ENCODE results near the gene AFF2.

The AFF2 gene

DNA sequence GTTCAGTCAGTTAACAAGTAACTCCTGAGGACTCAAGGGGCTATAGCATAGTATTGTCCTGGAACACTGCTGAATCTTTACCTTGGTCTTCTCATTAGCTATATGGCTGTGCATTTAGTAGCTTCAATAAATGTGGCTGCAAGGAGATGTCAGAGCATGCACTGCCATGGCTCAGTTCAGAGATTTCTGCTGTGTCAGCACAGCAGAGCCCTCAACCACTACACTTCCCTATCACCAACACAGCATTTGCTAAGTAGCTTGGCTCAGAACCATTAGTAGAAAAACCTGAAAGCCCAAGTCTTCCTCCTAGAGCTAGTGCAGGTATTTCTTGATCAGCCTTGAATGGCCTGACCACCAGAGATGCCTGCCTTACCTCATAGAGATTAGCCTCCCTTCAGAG is 538.6 kb downstream of the AFF2 start:
- H3K9ac ChIP-seq (ENCODE audit: low read depth, low read length), result no peak overlapping the region
- no peak overlapping the region for H3K27ac ChIP-seq (ENCODE audit: low read depth, low read length)
- H3K9me3 ChIP-seq (ENCODE audit: control insufficient read depth, insufficient read depth, low read length), result peaks cover 11% of the 10 kb centered on the region; the same call in 1 of the 2 replicates
- no peaks in the 10 kb centered on the region for H3K27me3 ChIP-seq (ENCODE audit: control insufficient read depth, insufficient read depth, low read length)
- H3K4me3 ChIP-seq (ENCODE audit: low read depth, low read length), result no peak overlapping the region
- no peaks in the 10 kb centered on the region for H3K4me1 ChIP-seq (ENCODE audit: control insufficient read depth, insufficient read depth, low read length)
- H3K36me3 ChIP-seq (ENCODE audit: control insufficient read depth, insufficient read depth, low read length), result no peaks in the 10 kb centered on the region

DNA sequence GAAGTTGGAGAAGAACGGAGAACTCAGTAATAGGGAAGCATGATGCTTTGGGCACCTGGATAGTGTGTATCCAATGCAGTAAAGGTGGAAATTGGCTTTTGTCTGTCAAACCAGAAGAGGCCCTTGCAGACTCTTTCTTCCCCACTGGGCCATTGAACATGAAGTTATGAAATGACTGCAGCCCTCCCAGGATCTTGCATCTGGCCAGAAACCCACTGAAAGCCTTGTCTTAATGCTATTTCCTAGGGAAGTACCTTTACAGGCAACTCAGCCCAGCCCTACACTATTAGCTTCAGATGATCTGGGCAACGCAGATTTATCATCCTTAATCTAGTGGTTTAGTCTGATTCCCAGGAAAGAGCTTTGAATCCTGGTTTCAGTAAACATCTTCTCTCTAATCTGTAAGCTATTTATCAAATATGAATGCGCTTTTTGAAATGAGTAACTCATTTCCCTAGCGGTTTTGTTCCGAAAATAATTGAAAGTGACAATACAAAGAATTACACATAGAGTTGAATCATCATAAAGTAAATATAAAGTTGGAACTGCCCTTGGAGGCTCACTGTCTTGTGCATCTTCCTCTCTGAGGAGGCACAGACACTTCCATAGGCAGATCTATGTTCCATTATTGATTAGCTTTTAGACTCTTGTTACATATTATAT is 540.6 kb downstream of the AFF2 start:
- Histone ChIP-seq H3K27ac (ENCODE audit: low read depth, low read length) (no peak overlapping the region), H3K36me3 (ENCODE audit: control insufficient read depth, insufficient read depth, low read length) (no peaks in the 10 kb centered on the region), H3K9me3 (ENCODE audit: control insufficient read depth, insufficient read depth, low read length) (peaks cover 12% of the 10 kb centered on the region; the same call in 1 of the 2 replicates), H3K9ac (ENCODE audit: low read depth, low read length) (no peak overlapping the region), H3K4me3 (ENCODE audit: low read depth, low read length) (no peak overlapping the region), H3K4me1 (ENCODE audit: control insufficient read depth, insufficient read depth, low read length) (no peaks in the 10 kb centered on the region), H3K27me3 (ENCODE audit: control insufficient read depth, insufficient read depth, low read length) (no peaks in the 10 kb centered on the region)

- Histone ChIP-seq H3K36me3 (ENCODE audit: control insufficient read depth, insufficient read depth, low read length) (no peaks in the 10 kb centered on the region), H3K4me3 (ENCODE audit: low read depth, low read length) (no peak overlapping the region), H3K9ac (ENCODE audit: low read depth, low read length) (no peak overlapping the region), H3K27me3 (ENCODE audit: control insufficient read depth, insufficient read depth, low read length) (no peaks in the 10 kb centered on the region), H3K27ac (ENCODE audit: low read depth, low read length) (no peak overlapping the region), H3K4me1 (ENCODE audit: control insufficient read depth, insufficient read depth, low read length) (no peaks in the 10 kb centered on the region), H3K9me3 (ENCODE audit: control insufficient read depth, insufficient read depth, low read length) (peaks cover 12% of the 10 kb centered on the region; the same call in 1 of the 2 replicates)
Measured at GRCh38 chrX:149043401-149043800, 543.0 kb downstream of the AFF2 start.

DNA sequence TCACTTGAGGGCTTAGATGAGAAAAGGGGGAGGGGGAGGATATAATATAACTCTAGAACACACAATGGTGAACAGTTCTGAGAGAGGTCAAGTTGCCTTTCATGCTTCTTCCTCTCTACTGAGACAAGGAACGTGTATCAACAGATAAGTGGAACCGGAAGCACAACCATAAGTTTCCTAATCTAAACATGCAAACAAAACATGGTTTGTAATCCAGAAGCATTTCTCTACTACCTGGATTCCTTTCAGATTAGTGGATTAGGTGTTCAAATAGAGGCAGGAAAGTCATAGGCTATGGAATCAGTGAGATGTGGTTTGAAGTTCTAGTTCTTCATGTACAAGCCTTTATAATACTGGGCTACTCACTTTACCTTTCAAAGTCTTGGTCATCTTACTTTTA is 544.1 kb downstream of the AFF2 start:
- Histone ChIP-seq H3K9me3 (ENCODE audit: control insufficient read depth, insufficient read depth, low read length) (peaks cover 12% of the 10 kb centered on the region; the same call in 1 of the 2 replicates), H3K36me3 (ENCODE audit: control insufficient read depth, insufficient read depth, low read length) (no peaks in the 10 kb centered on the region), H3K4me1 (ENCODE audit: control insufficient read depth, insufficient read depth, low read length) (no peaks in the 10 kb centered on the region), H3K27ac (ENCODE audit: low read depth, low read length) (no peak overlapping the region), H3K27me3 (ENCODE audit: control insufficient read depth, insufficient read depth, low read length) (no peaks in the 10 kb centered on the region), H3K4me3 (ENCODE audit: low read depth, low read length) (no peak overlapping the region), H3K9ac (ENCODE audit: low read depth, low read length) (no peak overlapping the region)

- H3K27me3 ChIP-seq (ENCODE audit: control insufficient read depth, insufficient read depth, low read length), result no peaks in the 10 kb centered on the region
- H3K27ac ChIP-seq (ENCODE audit: low read depth, low read length), result no peak overlapping the region
- H3K9ac ChIP-seq (ENCODE audit: low read depth, low read length), result no peak overlapping the region
- H3K36me3 ChIP-seq (ENCODE audit: control insufficient read depth, insufficient read depth, low read length), result no peaks in the 10 kb centered on the region
- H3K4me1 ChIP-seq (ENCODE audit: control insufficient read depth, insufficient read depth, low read length), result no peaks in the 10 kb centered on the region
- no peak overlapping the region for H3K4me3 ChIP-seq (ENCODE audit: low read depth, low read length)
- H3K9me3 ChIP-seq (ENCODE audit: control insufficient read depth, insufficient read depth, low read length), result peaks cover 17% of the 10 kb centered on the region; the same call in 1 of the 2 replicates
Measured at GRCh38 chrX:149045645-149046210, 545.3 kb downstream of the AFF2 start.
